Effector CD8-positive, alpha-beta T cell (primary cell): ENCODE results near the gene RPTOR.
A peak's percentile ranks its signal among the peaks of the same experiment; 100 is the strongest.

Experiments
- DNase-seq: peaks from one replicate; lab custom pipeline; 2025; lab: John Stamatoyannopoulos, UW

RPTOR gene

DNA sequence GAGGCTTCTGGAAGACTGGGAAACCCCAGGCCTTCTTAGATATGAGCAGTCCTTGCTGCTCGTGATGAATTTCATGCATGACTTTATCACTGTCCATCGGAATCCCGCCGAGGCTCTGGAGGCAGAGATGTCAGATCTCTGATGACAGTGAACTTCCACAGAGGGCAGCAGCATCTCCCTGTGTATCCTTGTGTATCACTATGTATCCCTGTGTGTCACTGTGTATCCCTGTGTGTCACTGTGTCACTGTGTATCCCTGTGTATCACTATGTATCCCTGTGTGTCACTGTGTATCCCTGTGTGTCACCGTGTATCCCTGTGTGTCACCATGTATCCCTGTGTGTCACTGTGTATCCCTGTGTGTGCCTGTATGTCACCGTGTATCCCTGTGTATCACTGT lies 286.9 kb downstream of the RPTOR start:
- no peak for DNase-seq

DNA sequence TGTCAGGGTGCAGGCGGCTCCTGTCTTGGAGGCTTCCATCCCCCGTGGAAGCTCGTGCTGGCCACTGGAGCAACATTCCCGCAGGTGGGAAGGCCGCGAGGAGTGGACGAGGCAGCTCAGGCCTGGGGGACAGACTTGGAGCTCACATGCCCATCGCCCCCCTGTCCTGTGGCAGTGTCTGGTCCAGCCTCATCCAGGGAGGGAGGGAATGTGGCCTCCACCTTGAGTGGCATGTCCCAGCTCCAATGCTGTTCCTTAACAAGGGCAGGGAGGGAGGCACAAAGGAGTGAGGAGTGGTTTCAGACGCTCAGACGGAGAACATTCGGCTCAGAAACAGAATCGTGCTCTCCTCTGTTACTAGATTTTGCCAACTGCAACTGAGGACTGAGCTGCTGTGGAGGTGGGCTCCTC lies 287.6 kb downstream of the RPTOR start:
- DNase-seq: no peak

DNA sequence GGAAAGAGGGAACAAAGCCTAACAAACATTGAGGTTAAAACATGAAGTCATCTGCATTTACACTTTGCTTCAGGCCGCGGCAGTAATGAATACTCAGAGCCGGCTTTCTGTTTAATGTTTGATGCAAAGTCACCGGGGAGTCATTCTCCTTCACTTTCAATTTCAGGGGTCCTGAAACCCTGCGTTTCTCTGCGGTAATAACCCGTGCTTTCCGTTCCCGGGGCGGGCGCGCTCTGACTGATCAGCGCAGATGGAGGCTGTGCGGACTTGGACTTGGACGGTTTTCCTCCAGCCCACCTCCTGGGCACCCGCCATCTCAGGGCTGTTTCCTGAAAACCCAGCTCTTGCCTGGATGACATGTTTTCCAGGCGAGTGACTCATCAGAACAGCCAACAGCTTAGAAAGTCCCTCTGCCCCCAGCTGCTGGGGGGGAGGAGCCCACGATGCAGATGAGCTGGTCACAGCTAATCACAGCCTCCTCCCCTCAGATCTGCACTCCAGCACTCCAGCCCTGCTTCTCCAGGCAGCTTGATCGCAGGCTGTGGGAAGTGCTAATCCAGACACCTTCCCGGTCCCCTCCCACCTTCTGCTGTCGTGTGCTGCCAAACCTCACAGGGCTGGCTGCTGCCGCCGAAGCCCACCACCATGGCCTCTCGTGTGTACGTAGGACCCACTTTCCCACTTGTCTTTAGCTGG lies 288.4 kb downstream of the RPTOR start:
- DNase-seq: peak; percentile 46

DNA sequence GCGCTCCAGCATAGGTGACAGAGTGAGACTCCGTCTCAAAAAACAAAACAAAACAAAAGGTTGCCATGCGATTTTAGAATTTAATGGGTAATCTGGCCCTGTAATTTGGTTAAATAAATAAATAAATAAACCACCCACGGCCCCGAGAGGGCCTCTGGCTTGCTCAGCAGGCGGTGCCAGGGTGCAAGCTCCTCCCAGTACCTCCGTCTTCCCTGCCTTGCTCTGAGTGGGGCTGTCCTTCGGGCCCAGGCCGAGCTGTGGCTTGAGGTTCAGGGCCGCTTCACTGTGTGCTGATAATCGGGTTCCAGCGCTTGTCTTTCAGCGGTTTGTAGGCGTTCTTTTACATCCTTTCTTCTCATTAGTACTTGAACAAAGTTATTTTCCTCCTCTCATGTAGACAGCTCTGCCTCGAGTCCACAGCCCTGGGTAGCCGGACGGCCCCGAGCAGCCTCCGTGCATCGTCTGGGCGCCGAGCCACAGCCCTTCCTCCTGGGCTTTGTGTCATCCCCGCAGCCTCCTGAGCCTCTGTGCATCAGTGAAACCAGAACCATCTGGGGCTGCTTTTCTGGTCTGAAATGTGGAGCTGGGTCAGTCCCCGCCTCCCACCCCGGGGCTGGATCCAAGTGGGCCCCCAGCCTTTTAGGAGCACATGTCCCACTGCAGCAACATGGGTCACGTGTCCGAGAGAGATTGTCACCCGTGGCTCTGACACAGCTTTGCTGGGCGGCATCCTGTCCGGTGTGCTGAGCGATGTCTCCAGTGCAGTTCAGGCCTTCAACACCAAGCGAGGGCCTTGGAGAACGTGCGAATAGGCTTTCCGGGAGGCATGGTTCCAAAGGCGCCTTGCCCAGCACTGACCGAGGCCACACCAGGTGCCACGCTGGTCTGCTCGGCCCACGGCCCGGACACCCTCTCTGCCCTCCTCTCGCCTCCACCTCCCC lies 289.6 kb downstream of the RPTOR start:
- DNase-seq: no peak

DNA sequence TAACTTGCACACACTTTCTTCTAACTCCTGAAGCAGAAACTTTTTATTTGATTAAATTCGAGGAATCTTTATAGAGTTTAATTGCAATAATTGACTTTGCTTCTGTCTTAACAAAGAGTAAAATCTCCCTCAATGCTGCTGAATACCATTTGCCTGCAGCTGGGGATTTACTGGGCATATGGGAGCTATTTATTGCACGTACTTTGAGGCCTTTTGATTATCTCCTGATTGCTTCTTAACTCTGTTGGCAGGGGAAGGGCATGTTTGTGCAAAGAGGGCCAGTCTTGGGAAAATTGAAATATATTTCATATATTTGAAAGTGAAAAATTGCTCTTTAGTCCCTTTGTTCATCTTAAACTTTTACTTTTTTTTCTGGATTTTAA lies 290.2 kb downstream of the RPTOR start:
- DNase-seq: no peak

DNA sequence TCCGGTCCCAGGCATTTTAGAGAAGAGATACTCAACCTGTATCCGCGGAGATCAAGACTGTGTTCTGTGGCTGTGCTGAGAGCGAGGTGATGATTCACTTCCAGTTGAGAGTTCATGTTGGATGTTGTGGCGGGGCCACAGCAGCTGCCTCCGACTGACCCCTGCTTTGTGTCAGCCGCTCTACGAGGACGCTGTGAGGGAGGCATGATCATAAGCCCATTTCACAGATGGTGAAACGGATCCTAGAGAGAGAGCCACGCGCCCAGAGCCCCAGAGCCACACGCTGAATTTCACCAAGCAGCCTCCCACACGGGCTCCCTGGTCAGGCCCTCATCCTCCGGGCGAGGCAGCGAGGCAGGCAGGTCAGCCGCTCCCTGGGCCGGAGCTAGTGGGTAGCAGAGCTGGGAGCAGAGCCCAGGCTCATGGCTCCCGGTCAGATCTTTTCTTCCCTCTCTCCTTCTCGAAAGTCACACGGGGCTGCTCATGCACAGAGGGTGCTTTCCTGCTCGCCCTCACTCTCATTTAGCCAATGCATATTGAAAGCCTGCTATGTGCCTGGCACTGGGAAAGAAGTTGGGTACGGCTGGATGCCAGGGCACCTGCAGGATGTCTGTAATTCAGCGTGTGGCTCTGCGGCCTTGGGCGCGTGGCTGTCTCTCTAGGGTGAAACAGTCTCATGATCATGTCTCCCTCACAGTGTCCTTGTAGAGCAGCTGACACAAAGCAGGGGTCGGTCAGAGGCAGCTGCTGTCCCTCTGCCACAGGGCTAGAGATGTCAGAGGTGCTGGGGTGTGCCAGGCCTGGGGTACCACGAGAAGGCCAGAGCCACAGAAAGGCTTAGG lies 291.4 kb downstream of the RPTOR start:
- DNase-seq: no peak

DNA sequence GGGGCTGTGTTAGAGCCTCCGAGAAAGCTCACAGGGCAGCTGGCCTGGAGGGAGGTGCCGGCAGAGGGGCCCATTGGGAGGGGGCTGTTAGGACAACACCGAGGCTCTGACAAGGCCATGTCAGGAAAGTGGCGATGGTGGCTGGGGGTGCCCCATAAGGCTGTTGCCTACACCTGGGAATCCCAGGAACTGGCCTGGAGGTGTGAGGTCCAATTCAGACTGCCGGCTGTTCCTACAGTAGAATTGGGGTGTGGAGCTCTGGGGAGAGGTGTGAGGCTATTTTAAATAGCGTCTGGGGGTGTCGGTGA lies 292.0 kb downstream of the RPTOR start:
- no peak for DNase-seq

DNA sequence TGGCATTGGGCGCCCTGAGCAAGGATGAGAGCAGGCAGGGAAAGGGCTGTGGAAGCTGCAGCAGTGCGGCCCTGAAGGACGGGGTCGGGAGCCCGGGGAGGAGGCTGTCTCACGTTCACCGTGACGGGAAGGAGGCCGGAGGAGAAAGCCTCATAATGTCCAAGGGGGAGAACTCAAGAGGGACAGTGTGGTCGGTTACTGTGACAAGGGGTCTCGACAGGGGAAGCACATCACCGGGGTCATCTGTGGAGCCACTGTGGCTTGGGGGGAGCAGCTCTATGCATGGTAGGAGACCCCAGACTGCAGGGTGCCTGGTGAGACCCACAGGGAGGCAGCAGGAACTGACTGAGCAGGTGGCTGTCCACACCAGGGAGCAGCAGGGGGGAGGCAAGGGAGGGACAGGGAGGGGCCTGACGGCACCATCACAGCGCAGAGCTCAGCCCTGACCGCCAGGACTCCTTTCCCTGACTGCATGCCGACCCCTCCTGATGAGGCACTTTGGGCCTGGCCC lies 292.4 kb downstream of the RPTOR start:
- no peak for DNase-seq

DNA sequence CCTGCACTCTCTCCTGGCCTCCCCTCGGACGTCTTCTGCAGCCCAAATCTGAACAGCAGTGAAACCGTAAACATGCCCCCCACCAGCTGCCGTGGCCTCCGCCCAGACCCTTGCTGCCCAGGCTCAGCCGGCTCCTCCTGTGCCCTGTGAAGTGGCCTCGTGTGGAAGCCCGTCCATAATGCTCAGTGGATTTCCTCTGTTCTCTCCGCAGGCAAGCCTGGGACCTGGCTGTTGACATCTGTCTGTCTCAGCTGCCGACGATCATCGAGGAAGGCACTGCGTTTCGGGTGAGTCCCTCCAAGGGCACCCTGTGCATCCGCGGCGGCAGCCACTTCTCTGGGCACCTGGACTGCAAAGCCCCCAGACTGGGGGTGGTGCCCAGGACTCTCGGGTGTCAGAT lies 293.1 kb downstream of the RPTOR start:
- DNase-seq: no peak

DNA sequence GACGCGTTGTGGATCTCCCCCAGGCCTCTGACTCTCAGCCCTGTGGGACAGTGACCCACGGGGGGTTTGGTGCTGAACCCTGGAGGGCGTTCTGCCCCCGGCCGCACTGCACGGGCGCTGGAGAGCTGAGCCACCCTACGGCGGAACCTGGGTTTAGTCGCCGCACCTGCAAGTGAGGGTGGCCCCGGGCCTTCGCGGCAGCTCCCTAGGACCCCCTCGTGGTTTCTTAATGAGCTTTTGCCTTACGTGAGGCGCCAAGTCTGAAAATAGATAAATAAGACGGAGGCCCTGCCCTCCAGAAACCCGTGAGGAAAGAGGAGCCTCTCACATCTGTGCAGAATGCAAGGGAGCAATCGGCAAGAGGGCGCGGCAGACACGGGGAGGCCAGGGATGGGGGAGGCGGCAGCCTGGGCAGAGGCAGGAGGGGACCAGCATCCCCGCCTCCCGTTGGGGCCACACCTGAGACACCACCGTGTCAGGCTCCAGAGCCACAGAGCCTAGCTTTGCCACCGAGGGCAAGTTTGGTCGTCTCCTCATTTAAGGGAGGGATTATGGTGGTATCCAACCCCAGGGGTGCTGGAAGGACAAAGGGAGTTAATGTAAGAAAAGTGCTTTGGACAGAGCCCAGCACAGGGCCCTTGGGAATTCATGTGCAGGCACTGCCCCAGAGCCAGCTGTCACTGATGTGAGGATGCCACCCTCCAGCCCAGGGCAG lies 293.8 kb downstream of the RPTOR start:
- no peak for DNase-seq

DNA sequence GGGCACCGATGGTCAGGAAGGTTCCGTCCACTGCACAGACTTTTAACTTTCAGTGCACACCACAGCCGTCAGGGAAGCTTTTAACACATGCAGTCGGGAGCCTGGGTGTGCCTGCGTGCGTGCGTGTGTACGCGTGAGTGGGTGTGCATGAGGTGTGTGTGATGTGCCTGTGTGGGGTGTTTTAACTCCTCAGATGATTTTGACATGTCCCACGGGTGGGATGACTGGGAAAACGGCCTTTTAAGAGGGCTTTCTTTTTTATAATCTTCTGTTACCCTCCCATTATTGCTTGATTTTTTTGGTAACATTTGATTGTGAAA lies 294.3 kb downstream of the RPTOR start:
- DNase-seq: no peak

DNA sequence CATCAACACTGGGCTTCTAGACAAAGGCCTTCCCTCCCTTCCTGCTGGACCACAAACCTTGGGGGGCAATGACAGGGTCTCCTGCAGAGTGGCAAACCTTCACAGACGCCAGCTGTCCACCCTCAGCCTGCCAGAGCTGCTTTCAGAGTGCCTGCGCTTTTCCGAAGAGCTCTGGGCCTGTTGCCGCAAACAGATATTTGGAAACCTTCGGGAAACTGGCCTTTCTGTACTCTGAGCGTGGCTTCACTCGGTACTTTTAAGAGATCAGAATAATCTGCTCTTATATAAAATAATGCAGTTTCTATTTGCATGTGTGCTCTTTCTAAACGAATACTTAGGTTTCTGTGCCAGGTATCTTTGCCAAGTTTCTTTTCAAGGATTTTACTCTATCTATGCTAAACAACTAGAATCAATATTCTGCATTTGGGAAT lies 294.9 kb downstream of the RPTOR start:
- no peak for DNase-seq

DNA sequence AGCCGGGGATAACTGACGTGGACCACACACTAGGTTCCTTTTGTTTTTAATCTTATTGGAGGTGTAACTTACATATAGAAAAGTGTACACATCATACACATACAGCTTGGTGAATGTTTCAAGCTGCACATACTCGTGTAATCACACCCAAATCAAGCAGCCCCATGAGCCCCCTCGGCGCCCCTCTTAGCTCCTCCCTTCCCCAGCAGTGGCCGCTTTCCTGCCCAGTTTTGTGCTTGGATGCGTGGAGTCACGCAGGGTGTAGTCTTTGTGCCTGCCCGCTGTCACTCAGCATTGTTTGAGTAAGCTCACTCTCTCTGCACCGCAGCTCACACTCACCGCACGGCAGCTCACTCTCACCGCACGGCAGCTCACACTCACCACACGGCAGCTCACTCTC lies 295.3 kb downstream of the RPTOR start:
- DNase-seq: no peak

DNA sequence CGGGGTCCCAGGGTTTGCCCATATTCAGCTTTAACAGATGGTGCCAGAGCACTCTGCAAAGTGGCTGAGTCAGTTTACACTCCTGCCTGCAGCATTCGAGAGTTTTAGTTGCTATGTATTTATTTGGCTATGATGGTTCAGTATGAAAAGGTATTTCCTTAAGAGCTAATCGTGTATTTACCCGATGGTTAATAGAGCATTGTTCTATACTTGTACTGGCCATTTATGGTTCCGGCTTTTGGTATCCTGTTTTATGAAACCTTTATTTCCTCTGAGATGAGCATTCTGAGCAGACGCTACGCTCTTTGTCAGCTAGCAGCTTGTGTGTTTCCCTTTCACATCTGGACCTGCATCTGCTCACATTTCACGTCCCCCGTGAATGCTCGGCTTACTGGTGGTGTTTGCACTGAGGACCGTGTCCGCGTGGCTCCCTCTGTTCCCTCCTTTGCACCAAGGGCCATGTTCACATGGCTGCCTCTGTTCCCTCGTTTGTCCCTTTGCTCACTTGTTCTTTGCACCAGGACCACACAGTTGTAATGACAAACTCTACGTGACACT lies 297.9 kb downstream of the RPTOR start:
- no peak for DNase-seq

DNA sequence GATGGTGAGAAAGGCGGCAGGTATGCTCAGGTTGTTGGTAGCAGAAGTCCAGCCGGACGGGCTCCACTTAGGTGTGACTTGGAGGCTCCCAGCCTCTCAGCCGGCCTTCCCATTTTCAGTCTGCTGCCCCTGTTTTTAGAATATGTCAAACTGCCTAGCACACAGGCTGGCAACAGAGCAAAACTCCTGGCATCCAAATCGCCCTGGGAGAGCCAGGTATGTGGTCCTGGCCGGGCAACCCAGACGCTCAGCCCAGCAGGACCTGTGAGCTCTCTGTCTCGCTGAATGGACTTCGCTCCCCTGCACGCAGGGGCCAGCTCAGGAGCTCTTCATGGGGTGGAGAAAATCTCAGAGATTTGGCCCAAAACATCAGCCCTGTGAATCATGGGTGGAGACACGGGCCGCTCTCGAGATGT lies 299.1 kb downstream of the RPTOR start:
- DNase-seq: no peak

DNA sequence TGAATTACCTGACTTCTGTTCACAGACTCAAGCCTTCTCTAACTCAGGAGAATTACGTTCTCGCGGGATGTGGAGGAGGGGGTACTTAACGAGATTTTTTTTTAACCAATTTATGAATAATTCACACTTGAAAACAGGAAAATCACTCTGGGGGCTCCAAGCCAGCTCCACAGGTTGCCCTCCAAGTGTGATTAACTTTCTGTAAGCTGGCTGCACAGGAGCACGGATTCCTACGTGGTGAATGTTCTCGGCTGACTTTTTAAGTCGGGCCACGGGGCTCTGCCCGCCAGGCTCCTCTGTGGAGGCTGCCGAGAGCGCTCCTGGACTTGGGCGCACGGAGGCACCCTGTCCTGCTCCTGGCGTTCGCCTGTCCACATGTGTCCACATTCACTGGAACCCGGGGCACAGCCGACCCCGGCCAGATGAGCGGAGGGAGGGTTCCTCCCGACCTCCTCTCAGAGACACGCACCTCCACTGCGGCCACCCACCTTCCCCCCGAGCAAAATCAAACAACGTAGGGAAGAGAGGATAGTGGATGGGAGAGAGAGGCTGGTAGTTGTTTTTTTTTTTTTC lies 299.9 kb downstream of the RPTOR start:
- DNase-seq: no peak

DNA sequence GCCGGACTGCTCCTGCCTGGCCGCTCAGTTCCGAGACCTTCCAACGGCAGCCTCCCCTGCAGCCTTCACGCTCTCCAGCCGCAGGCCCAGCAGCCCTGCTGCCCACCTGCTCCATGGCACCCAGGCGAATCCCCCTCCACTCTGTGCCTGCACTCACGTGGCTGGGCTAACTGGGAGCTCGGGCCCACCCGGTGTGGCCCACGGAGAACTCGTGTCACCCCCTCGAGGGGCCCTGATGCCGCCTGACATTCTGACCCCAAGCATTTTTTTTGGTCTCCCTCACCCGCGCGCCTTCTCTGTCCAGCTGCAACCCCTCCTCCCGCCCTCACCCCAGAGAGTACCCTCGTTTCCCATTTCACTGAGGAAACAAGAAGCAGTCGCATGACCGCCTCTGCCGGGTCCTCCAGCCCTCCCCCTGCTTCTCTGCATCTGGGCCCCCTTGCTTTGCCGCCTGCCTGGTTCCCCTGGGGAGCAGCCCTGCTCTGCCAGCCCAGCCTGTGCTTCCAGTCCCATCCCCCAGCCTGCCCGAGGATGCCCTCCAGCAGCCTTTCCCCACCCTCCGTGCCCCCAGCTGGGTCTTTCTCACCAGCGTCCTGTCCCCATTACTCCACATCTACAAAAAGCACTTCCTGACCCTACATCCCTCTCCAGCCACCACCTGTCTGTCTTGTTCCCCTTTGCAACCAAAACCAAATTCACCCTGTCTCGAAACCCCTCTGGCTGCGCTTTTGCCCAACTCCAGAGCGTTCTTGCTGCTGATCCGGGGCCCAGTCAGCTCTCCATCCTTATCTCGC lies 300.6 kb downstream of the RPTOR start:
- DNase-seq: no peak

DNA sequence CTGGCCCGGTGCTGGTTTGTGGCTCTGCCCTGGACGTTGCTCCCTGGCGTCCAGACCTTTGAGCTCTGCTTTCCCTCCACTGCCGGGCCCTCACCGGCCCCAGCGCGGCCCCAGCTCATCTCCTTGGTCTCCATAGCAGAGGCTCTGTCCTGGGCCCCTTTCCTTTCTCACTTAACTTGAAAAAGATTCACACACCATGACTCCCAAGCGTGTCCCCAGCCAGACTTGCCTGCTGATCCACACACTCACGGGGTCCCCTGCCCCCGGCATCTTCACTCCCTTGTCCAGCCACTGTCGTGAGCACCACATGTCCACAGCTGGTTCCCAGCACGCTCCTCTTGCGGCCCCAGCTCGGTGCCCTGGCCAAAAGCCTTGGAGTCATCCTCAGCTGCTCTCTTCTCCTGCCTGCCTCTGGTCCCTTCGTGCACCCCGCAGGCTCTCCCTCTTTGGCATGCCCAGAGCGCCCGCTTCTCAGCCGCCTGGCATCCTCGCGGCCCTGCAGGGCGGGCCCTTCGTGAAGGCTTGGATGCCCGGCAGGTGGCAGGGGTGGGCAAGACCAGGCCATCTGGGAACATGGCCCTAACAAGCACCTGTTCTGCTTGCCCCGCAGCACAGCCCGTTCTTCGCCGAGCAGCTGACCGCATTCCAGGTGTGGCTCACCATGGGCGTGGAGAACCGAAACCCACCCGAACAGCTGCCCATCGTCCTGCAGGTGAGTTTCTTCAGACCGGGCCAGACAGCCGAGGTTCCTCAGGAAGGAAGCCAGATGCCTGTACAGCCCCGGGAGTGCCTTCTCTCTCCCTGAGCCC lies 301.4 kb downstream of the RPTOR start:
- no peak for DNase-seq

DNA sequence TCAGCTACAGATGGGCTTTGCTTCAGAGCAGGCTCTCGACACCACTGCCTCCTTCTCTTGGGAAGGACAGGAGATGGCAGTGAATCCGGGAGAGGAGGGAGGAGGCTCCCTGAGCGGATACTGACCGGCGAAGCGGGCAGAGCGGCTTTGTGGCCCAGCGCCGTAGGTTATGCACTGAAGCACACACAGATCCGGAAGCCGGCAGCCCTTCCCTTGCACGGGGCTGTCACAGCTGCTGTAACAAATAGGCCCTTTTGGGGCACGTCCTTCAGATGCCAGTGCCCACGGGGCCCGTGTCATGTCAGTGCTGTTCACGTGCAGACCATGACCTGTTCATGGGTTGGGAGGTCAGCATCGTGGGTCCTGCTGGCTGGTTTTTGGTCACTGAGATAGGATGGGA lies 302.3 kb downstream of the RPTOR start:
- DNase-seq: no peak
